Panc1 (cell line): ENCODE measurements around the gene SPC25. TPM values are rescaled to one million over a fixed set of nuclear protein-coding genes. Genes with fewer than 3 reads are reported as not detected.

Experiments
- ATAC-seq: fragments of 200-7000 bp; cut with Tn5 transposase; 2 replicates; pipeline ENCODE4 v1.9.1; 2020; ENCODE audit warnings: mild to moderate bottlenecking, moderate library complexity
- BruUV-seq: library from RNA; stranded (reverse); fragments of 400-500 nt; replicated peaks from 2 replicates; lab custom pipeline; 2021; lab: Mats Ljungman, UMichigan
- CTCF ChIA-PET: fragments of 300-600 bp; sonication (Branson Sonifier 250); formaldehyde crosslinking; loops from one replicate; lab custom pipeline; 2022; ENCODE audit warnings: antibody characterized with exemption; lab: Charles Lee
- POLR2A ChIA-PET: fragments of 300-600 bp; sonication (Branson Sonifier 250); formaldehyde crosslinking; loops from one replicate; lab custom pipeline; 2022; ENCODE audit warnings: antibody characterized with exemption; lab: Charles Lee
- DNase-seq: peaks from one replicate; pipeline ENCODE4 v3.0.0-alpha.2; 2010; ENCODE audit warnings: low read depth, low spot score
- H3K27ac ChIP-seq: 2 replicates; pipeline ENCODE4 v1.5.1; 2011; ENCODE audit warnings: mild to moderate bottlenecking, low read length, inconsistent platforms
- H3K27me3 ChIP-seq: fragments of 200-500 bp; sonication (Bioruptor generic); 2 replicates; pipeline ENCODE4 v1.6.0; 2014; ENCODE audit warnings: low read length, inconsistent platforms; ENCODE audit not compliant: control insufficient read depth, insufficient read depth
- H3K36me3 ChIP-seq: fragments of 200-500 bp; sonication (Bioruptor generic); 2 replicates; pipeline ENCODE4 v1.5.1; 2014; ENCODE audit warnings: inconsistent platforms, mild to moderate bottlenecking, low read length, moderate library complexity; ENCODE audit not compliant: control insufficient read depth, insufficient read depth
- H3K4me1 ChIP-seq: 2 replicates; pipeline ENCODE4 v1.5.1; 2011; ENCODE audit warnings: inconsistent platforms, mild to moderate bottlenecking, low read length, moderate library complexity; ENCODE audit not compliant: control insufficient read depth, insufficient read depth
- H3K4me3 ChIP-seq, 2 experiments: 2 replicates each; pipeline ENCODE4 v1.5.1; 2011 to 2012; ENCODE audit warnings: low read depth in 2 of 2, low read length in 2 of 2, mild to moderate bottlenecking in 2 of 2, inconsistent platforms in 1 of 2, moderate library complexity in 1 of 2
- H3K9me3 ChIP-seq: fragments of 200-500 bp; sonication (Bioruptor generic); 2 replicates; pipeline ENCODE4 v1.5.1; 2014; ENCODE audit warnings: low read depth, mild to moderate bottlenecking, inconsistent platforms, low read length, moderate library complexity; ENCODE audit not compliant: control insufficient read depth, insufficient read depth
- CTCF ChIP-seq: fragments of 450-650 bp; IDR thresholded peaks from 2 replicates; pipeline ENCODE4 v1.5.1; 2017; ENCODE audit warnings: mild to moderate bottlenecking
- POLR2AphosphoS5 ChIP-seq: IDR thresholded peaks from 2 replicates; pipeline ENCODE4 v1.6.1; 2012; ENCODE audit warnings: mild to moderate bottlenecking, low read depth, low read length, moderate library complexity
- REST ChIP-seq, 2 experiments: IDR thresholded peaks; 2 replicates each; pipeline ENCODE4 v1.6.1; 2011 to 2012; ENCODE audit warnings: low read depth in 2 of 2, control low read depth in 1 of 2, low read length in 1 of 2, mild to moderate bottlenecking in 1 of 2, moderate library complexity in 1 of 2; ENCODE audit not compliant: insufficient read depth in 1 of 2
- SIN3A ChIP-seq: IDR thresholded peaks from 2 replicates; pipeline ENCODE4 v1.6.1; 2012; ENCODE audit warnings: low read depth, mild to moderate bottlenecking, low read length, moderate library complexity, borderline replicate concordance; ENCODE audit not compliant: insufficient read depth
- TCF7L2 ChIP-seq: IDR thresholded peaks from 2 replicates; pipeline ENCODE4 v1.6.1; 2011; ENCODE audit warnings: mild to moderate bottlenecking, low read depth, low read length, inconsistent platforms
- in situ Hi-C: cut with HindIII; loops from 2 replicates; pipeline ENCODE4 v1.10.0; 2016; ENCODE audit warnings: low sequenced_read_pairs, low pct_unique_long_range_greater_than_20kb
- intact Hi-C: fragments of 100-400 bp; cut with micrococcal nuclease; formaldehyde crosslinking; loops from one replicate; pipeline ENCODE4 v1.10.0; 2022; ENCODE audit not compliant: unreplicated experiment
- total RNA-seq: library from RNA; stranded (reverse); gene quantifications from one replicate; pipeline ENCODE4 v1.2.1, GENCODE V29; 2021; ENCODE audit not compliant: unreplicated experiment

The SPC25 gene
- total RNA-seq, 1 experiment from 2014 or later, result 21.1 TPM

- intact Hi-C loops (no loop called here), in situ Hi-C loops (no loop called here)
- Histone ChIP-seq H3K36me3 (no peaks in the 10 kb centered on the region), H3K4me1 (no peaks in the 10 kb centered on the region), H3K27ac (no peak overlapping the region), H3K4me3 (no peak overlapping the region), H3K9me3 (no peaks in the 10 kb centered on the region), H3K27me3 (peaks cover 8% of the 10 kb centered on the region)
- ChIA-PET POLR2A (no interaction called here), CTCF (no interaction called here)
- BruUV-seq, result no TSS peak
- no peak for ATAC-seq
- DNase-seq, result no peak
- no peak for TF ChIP-seq TCF7L2
- TF ChIP-seq SIN3A, result no peak
- no peak for TF ChIP-seq POLR2AphosphoS5
- no peak for TF ChIP-seq REST (IDR thresholded peaks at IDR 0.05; ENCODE audit: insufficient read depth in 1 of 2, low read depth in 2 of 2, low read length in 1 of 2)
- no peak for TF ChIP-seq CTCF
These were observed 13.7 kb upstream of the SPC25 start for GRCh38 chr2:168903888-168904287.

- no peak for TF ChIP-seq POLR2AphosphoS5
- no peak for TF ChIP-seq CTCF
- TF ChIP-seq REST (IDR thresholded peaks at IDR 0.05; ENCODE audit: insufficient read depth in 1 of 2, low read depth in 2 of 2, low read length in 1 of 2), result no peak
- TF ChIP-seq TCF7L2, result no peak
- no peak for TF ChIP-seq SIN3A
- intact Hi-C loops (no loop called here), in situ Hi-C loops (no loop called here)
- ATAC-seq (no peak), DNase-seq (no peak)
- Histone ChIP-seq H3K9me3 (no peaks in the 10 kb centered on the region), H3K36me3 (no peaks in the 10 kb centered on the region), H3K27ac (no peak within 1 kb of the TSS), H3K4me1 (no peaks in the 10 kb centered on the region), H3K4me3 (no peak within 1 kb of the TSS), H3K27me3 (peaks cover 8% of the 10 kb centered on the region)
- no TSS peak for BruUV-seq
- ChIA-PET CTCF (no interaction called here), POLR2A (no interaction called here)
These were observed 10.8 kb upstream of the SPC25 start, which contains the start of gene G6PC2 for GRCh38 chr2:168901003-168901402. Gene G6PC2, plus strand, starts transcription at chr2:168901291. Its CDS starts 41 bp downstream, at chr2:168901332.
